Epithelial cell of esophagus (primary cell): Measurements from ENCODE around the gene GPRC5B.

Experiments
- DNase-seq: peaks from one replicate; pipeline ENCODE4 v3.0.0; 2010; ENCODE audit warnings: low read depth
- H3K4me3 ChIP-seq: 2 replicates; pipeline ENCODE4 v1.5.1; 2011; ENCODE audit warnings: mild to moderate bottlenecking, low read length, control low read depth
- TF ChIP-seq, protein P1 (sequence below): IDR thresholded peaks from 2 replicates; pipeline ENCODE4 v1.5.1; 2011; ENCODE audit warnings: low read depth, mild to moderate bottlenecking, low read length, control low read depth, inconsistent platforms; ENCODE audit not compliant: insufficient read depth; ENCODE audit errors: missing control alignments

The GPRC5B gene

DNA sequence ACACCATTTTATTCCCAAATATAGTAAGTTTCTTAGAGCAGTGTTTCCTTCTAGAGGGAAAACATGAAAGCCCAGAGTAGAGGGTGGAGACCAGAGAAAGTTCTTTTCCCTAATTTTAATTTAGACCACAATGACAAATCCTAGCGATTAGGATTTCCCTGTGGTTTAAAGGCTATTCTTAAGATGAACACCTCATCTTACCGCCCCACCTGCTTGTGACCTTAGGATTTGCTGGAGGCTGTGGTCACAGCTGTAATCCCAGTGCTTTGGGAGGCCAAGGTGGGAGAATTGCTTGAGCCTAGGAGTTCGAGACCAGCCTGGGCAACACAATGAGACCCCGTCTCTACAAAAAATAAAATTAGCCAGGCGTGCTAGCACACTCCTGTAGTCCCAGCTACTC lies 51.1 kb downstream of the GPRC5B start:
- TF ChIP-seq, protein P1, sequence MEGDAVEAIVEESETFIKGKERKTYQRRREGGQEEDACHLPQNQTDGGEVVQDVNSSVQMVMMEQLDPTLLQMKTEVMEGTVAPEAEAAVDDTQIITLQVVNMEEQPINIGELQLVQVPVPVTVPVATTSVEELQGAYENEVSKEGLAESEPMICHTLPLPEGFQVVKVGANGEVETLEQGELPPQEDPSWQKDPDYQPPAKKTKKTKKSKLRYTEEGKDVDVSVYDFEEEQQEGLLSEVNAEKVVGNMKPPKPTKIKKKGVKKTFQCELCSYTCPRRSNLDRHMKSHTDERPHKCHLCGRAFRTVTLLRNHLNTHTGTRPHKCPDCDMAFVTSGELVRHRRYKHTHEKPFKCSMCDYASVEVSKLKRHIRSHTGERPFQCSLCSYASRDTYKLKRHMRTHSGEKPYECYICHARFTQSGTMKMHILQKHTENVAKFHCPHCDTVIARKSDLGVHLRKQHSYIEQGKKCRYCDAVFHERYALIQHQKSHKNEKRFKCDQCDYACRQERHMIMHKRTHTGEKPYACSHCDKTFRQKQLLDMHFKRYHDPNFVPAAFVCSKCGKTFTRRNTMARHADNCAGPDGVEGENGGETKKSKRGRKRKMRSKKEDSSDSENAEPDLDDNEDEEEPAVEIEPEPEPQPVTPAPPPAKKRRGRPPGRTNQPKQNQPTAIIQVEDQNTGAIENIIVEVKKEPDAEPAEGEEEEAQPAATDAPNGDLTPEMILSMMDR = no peak
- H3K4me3 ChIP-seq = no peak overlapping the region

GRCh38 chr16:19833176-19833575 lies 51.5 kb downstream of the GPRC5B start:
- no peak for DNase-seq
- H3K4me3 ChIP-seq = no peak overlapping the region
- TF ChIP-seq, protein P1 = no peak

More for the DNA sequence above, 51.1 kb downstream of the GPRC5B start:
- DNase-seq = no peak

DNA sequence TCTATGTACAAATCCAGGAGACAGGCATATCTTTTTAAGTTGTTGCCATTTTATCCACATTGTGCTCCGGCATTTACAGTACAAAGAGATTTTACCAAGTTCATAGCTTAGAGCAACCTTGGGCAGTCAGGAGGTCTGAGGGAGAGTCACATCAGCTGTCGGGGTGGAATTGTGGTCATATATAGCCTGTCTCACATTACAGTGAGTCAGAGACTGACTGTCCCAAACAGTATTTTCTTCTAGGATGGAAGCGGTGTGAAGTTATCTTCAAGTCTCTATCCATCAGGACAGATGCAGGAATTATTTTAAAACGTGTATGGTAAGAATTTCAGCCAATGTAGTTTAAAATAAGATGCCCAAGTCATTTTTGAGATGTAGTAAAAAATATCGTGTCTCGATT lies 53.0 kb downstream of the GPRC5B start:
- H3K4me3 ChIP-seq = no peak overlapping the region

DNA sequence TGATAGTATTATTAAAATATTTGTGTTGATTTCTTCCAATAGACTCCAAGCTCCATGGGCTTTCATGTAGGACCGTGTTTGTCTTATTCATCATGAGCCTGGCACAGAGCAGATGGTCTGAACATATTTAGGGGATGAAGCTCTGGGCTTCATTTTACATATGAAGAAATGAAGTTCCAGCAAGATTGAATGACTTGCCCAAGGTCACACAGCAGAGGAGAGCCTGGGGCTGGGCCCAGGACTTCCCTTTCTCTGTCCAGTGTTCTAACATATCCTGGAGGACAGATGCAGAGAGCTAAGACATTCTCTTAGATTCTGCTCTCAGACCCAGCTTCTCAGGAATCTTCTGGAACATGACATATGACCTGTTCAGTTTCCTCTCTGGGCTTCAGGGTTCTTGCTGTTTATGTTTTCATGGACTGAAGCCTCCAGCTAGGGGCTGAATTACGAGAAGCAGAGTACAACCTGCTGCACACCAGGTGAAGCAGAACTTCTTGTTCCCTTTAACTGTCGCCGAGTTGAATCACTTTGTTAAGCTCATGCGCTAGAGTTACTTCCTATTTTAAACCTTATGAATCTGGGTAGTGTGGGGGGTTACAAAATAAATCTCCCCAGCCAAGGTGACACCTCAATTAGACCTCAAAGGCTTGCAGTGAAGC lies 53.6 kb downstream of the GPRC5B start:
- H3K4me3 ChIP-seq = no peak overlapping the region
- TF ChIP-seq, protein P1 = no peak
- no peak for DNase-seq

More for the DNA sequence above, 53.0 kb downstream of the GPRC5B start:
- DNase-seq = peak; percentile 44
- TF ChIP-seq, protein P1 = no peak

- TF ChIP-seq, protein P1 = no peak
- H3K4me3 ChIP-seq = no peak overlapping the region
These were observed 54.6 kb downstream of the GPRC5B start for GRCh38 chr16:19829844-19830692.

DNA sequence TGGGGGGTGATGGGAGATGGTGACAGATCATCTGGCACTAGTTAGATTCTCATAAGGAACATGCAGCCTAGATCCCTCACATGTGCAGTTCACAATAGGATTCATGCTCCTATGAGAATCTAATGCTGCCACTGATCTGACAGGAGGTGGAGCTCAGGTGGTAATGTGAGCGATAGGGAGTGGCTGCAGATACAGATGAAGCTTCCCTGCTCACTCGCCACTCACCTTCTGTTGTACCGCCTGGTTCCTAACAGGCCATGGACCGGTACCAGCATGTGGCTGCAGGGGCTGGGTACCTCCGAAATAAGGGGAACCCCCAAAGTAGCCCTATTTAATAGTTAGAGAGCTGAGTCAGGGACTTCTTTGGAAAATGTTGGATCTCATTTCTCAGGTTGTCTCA lies 60.4 kb downstream of the GPRC5B start:
- DNase-seq = no peak
- TF ChIP-seq, protein P1 = no peak

More at GRCh38 chr16:19829844-19830692, 54.6 kb downstream of the GPRC5B start:
- no peak for DNase-seq

More for the DNA sequence above, 60.4 kb downstream of the GPRC5B start:
- H3K4me3 ChIP-seq = no peak overlapping the region
